ENCODE data around the gene TNFAIP8L1. TPM values are rescaled to one million over a fixed set of nuclear protein-coding genes. Genes with fewer than 3 reads are reported as not detected.

The TNFAIP8L1 gene
- total RNA-seq, 2 experiments from 2014 or later, result 19.9 to 20.4 TPM

DNA sequence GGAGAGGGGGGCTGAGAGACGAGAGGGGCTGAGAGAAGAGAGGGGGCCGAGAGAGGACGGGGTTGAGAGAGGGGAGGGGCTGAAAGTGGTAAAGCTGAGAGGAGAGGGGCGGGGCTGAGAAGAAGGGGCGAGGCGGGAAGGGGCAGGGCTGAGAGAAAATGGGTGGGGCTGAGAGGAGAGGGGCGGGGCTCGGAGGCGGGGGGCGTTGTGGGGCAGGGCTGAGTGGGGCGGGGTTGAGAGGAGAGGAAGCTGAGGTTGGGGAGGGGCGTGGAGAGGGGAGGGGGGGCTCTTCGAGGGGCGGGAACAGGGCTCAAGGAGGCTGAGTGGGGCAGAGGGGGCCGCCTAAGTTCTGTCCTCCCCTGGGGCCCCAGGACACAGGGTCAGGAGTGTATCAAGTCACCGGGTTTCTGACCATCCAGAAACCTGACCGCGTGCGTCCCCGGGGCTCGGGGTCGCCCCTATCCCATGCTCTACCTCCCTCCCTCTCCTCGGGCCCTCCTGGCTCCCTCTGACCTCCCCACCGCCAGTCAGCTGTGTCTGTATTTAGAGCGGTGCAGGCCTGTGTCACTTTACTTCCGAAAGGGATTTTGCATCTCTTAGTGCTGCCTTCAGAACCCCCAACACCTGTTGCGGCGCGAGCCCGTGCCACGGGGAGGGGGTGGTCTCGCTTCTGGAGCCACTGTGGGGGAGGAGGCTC lies 41.2 kb upstream of the TNFAIP8L1 start:
- Mint-ChIP-seq H3K27ac (no peak overlapping the region), H3K36me3 (ENCODE audit: low read depth) (no peaks in the 10 kb centered on the region), H3K4me1 (ENCODE audit: low read depth) (peaks cover 10% of the 10 kb centered on the region), H3K27me3 (ENCODE audit: low read depth) (peaks cover 30% of the 10 kb centered on the region), H3K4me3 (no peak overlapping the region), H3K9me3 (no peaks in the 10 kb centered on the region)
- peak; percentile 68 for DNase-seq
- CTCF ChIA-PET, result interaction anchor here (0.6 to 1.9 kb wide), 2 partner anchors 38 to 59 kb away, joined by 3 to 9 read pairs; no protein-coding TSS in a partner anchor
- intact Hi-C loops (cut with micrococcal nuclease), result no loop called here

DNA sequence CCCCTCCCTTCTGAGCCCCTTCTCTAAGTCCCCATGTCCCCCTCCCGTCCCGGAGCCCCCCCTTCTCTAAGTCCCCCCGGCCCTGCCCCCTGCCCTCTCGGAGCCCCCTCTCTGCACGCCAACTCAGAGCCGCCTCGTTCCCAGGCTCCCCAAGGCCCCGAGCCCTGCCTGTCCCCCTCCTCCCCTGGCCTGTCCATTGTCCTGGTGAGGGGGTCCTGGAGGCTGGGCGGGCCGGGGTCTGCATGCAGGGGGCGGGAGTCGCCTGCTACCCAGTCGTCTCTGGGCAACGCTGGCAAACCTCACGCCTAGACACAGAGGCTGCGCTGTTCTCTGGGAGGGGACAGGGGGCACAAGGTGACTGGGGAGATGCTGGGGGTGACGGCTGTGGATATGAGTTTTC lies 40.6 kb upstream of the TNFAIP8L1 start:
- intact Hi-C loops (cut with micrococcal nuclease), result no loop called here
- H3K4me1 Mint-ChIP-seq (ENCODE audit: low read depth), result peaks cover 10% of the 10 kb centered on the region
- H3K27me3 Mint-ChIP-seq (ENCODE audit: low read depth), result peaks cover 28% of the 10 kb centered on the region
- H3K27ac Mint-ChIP-seq, result no peak overlapping the region
- H3K9me3 Mint-ChIP-seq, result no peaks in the 10 kb centered on the region
- DNase-seq, result no peak
- CTCF ChIA-PET, result no interaction called here
- no peaks in the 10 kb centered on the region for H3K36me3 Mint-ChIP-seq (ENCODE audit: low read depth)
- no peak overlapping the region for H3K4me3 Mint-ChIP-seq

DNA sequence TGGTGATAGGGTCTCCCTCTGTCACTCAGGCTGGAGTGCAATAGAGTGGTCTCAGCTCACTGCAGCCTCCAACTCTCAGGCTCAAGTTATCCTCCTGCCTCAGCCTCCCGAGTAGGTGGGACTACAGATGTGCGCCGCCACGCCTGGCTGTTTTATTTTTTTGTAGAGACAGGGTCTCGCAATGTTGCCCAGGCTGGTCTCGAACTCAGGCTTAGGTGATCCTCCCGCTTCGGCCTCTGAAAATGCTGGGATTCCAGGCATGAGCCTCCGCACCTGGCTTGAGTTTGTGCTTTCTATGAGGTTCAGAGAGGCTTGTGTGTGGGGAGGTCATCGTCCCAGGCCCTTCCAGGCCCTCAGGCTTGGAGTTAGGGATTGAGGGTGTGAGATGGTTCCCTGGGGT lies 39.2 kb upstream of the TNFAIP8L1 start:
- no peak overlapping the region for H3K4me3 Mint-ChIP-seq
- no peaks in the 10 kb centered on the region for H3K36me3 Mint-ChIP-seq (ENCODE audit: low read depth)
- intact Hi-C loops (cut with micrococcal nuclease), result no loop called here
- CTCF ChIA-PET, result no interaction called here
- H3K4me1 Mint-ChIP-seq (ENCODE audit: low read depth), result peaks cover 10% of the 10 kb centered on the region
- peaks cover 26% of the 10 kb centered on the region for H3K27me3 Mint-ChIP-seq (ENCODE audit: low read depth)
- no peak for DNase-seq
- H3K9me3 Mint-ChIP-seq, result no peaks in the 10 kb centered on the region
- H3K27ac Mint-ChIP-seq, result no peak overlapping the region

DNA sequence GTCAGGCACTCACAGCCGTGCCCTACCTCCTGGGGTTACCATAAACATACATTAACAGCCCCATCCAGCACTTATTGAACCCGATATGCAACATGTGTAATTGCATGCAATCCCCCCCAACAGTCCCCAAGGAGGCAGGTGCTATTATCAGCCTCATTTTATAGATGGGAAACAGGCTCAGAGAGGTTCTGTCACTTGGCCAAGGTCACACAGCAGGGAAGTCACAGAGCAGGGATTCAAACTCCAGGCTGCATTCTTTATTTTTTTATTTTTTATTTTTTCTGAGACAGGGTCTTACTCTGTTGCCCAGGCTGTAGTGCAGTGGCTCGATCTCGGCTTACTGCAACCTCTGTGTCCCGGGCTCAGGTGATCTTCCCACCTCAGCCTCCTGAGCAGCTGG lies 38.4 kb upstream of the TNFAIP8L1 start:
- H3K4me3 Mint-ChIP-seq, result no peak overlapping the region
- peaks cover 10% of the 10 kb centered on the region for H3K4me1 Mint-ChIP-seq (ENCODE audit: low read depth)
- CTCF ChIA-PET, result no interaction called here
- H3K36me3 Mint-ChIP-seq (ENCODE audit: low read depth), result no peaks in the 10 kb centered on the region
- intact Hi-C loops (cut with micrococcal nuclease), result no loop called here
- no peak for DNase-seq
- H3K9me3 Mint-ChIP-seq, result no peaks in the 10 kb centered on the region
- H3K27ac Mint-ChIP-seq, result no peak overlapping the region
- H3K27me3 Mint-ChIP-seq (ENCODE audit: low read depth), result peaks cover 26% of the 10 kb centered on the region

DNA sequence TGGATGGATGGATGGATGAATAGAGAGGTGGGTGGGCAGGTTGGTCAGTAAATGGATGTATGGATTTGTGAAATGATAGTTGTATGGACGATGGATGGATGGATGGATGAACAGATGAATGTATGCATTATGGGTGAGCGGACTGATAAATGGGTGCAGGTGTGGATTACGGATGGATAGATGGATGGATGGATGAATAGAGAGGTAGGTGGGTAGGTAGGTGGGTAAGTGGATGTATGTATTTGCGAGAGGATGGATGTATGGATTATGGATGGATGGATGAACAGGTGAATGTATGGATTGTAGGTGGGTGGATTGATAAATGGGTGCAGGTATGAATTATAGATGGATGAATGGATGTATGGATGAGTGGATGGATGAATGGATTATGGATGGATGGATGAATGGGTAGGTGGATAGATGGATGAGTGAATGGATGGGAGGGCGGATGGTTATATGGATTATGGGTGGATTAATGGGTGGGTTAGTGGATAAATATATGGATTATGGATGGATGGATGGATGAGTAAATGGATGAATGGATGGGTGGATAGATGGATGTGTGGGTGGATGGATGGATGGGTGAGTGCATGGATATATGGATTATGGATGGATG lies 37.0 kb upstream of the TNFAIP8L1 start:
- DNase-seq, result no peak
- Mint-ChIP-seq H3K27ac (no peak overlapping the region), H3K36me3 (ENCODE audit: low read depth) (no peaks in the 10 kb centered on the region), H3K27me3 (ENCODE audit: low read depth) (peaks cover 28% of the 10 kb centered on the region), H3K4me3 (no peak overlapping the region), H3K9me3 (no peaks in the 10 kb centered on the region), H3K4me1 (ENCODE audit: low read depth) (peaks cover 8% of the 10 kb centered on the region)
- CTCF ChIA-PET, result interaction anchor here (0.6 kb wide), 1 partner anchor 270 kb away, joined by 3 read pairs; no protein-coding TSS in a partner anchor
- intact Hi-C loops (cut with micrococcal nuclease), result no loop called here

DNA sequence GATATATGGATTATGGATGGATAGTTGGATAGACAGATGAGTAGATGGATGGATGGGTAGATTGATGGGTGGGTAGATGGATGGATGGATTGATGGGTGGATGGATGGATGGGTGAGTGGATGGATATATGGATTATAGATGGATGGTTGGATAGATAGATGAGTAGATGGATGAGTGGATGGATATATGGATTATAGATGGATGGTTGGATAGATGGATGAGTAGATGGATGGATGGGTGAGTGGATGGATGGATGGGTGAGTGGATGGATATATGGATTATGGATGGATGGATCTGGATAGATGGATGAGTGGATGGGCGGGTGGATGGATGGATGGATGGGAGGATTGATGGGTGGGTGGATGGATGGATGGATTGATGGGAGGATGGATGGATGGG lies 36.4 kb upstream of the TNFAIP8L1 start:
- Mint-ChIP-seq H3K9me3 (no peaks in the 10 kb centered on the region), H3K4me1 (ENCODE audit: low read depth) (peaks cover 5% of the 10 kb centered on the region), H3K27me3 (ENCODE audit: low read depth) (peaks cover 27% of the 10 kb centered on the region), H3K27ac (no peak overlapping the region), H3K36me3 (ENCODE audit: low read depth) (no peaks in the 10 kb centered on the region), H3K4me3 (no peak overlapping the region)
- CTCF ChIA-PET, result no interaction called here
- no peak for DNase-seq
- intact Hi-C loops (cut with micrococcal nuclease), result no loop called here

DNA sequence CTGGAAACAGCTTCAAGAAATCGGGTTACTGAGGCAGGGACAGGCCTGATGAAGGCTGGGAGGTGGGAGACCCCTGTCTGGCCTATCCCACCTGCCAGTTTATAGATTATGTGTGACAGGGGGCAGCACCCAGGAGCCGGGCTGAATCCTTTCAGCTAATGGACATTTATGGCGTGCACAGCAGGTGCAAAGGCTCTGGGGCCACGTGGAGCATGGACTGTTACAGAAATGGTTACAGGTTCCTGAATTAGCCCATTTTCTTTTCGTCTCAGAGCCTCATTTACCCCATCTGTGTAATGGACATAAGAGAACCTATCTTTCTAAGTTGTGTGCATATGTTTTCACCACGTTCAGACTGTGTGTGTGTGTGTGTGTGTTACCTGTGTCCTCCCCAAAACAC lies 34.4 kb upstream of the TNFAIP8L1 start:
- intact Hi-C loops (cut with micrococcal nuclease), result no loop called here
- peaks cover 19% of the 10 kb centered on the region for H3K27me3 Mint-ChIP-seq (ENCODE audit: low read depth)
- H3K4me3 Mint-ChIP-seq, result no peak overlapping the region
- no peaks in the 10 kb centered on the region for H3K4me1 Mint-ChIP-seq (ENCODE audit: low read depth)
- no peaks in the 10 kb centered on the region for H3K9me3 Mint-ChIP-seq
- CTCF ChIA-PET, result interaction anchor here (0.6 to 0.7 kb wide), 4 partner anchors 29 to 897 kb away, joined by 3 to 7 read pairs (median 4); no protein-coding TSS in a partner anchor
- no peaks in the 10 kb centered on the region for H3K36me3 Mint-ChIP-seq (ENCODE audit: low read depth)
- H3K27ac Mint-ChIP-seq, result no peak overlapping the region
- DNase-seq, result no peak

DNA sequence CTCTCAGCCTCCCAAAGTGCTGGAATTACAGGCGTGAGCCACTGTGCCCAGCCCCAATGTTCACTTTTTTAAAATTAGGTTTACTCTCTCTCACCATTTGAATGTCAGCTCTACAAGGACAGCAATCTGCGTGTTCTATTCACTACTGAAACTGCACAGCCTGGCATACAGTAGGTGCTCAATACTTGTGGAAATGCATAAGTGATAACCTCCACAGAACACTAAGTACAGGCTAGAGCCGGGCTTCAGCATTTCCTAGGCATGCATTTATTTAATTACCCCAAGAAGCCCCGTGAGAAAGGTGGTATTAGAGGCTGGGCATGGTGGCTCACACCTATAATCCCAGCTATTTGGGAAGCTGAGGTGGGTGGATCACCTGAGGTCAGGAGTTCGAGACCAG lies 33.1 kb upstream of the TNFAIP8L1 start:
- CTCF ChIA-PET, result no interaction called here
- intact Hi-C loops (cut with micrococcal nuclease), result no loop called here
- no peak overlapping the region for H3K27ac Mint-ChIP-seq
- no peak for DNase-seq
- H3K27me3 Mint-ChIP-seq (ENCODE audit: low read depth), result peaks cover 24% of the 10 kb centered on the region
- no peak overlapping the region for H3K4me3 Mint-ChIP-seq
- H3K36me3 Mint-ChIP-seq (ENCODE audit: low read depth), result no peaks in the 10 kb centered on the region
- no peaks in the 10 kb centered on the region for H3K9me3 Mint-ChIP-seq
- H3K4me1 Mint-ChIP-seq (ENCODE audit: low read depth), result no peaks in the 10 kb centered on the region

DNA sequence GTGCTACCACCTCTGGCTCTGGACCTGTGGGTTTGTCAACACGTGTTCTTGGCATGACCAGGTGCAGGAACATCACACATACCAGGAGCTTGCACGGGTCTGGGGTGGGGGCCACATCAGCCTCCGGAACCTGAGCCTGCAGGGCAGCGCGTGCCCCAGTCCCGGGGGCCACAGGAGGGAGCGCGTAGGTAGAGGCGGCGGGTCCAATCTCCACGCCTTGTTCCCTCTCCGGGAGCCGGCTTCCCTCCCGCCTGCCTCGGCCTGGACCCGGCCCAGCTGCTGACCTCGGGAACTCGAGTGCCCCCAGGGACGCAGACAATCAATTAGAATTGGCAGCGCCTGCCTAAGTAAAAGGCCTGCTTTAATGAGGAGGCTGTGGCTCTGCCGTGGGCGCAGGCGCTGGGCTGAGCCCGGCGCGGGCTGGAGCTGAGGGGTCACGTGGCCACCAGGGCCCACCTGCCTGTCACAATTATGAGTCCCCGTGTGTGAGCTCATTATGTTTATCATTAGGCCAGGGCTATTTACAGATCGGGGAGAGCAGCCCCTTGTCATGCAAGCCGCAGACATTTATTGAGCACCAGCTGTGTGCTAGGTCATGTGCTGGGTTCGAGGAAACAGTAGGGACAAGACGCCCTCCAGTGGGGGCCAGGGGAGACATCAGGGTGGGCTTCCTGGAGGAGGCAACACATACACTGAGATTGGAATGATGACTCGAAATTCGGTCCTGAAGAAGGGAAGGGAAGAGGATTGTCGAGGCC lies 32.2 kb upstream of the TNFAIP8L1 start:
- no peaks in the 10 kb centered on the region for H3K9me3 Mint-ChIP-seq
- intact Hi-C loops (cut with micrococcal nuclease), result no loop called here
- CTCF ChIA-PET, result interaction anchor here (1.1 kb wide), 1 partner anchor 29 kb away, joined by 4 read pairs; no protein-coding TSS in a partner anchor
- H3K4me1 Mint-ChIP-seq (ENCODE audit: low read depth), result no peaks in the 10 kb centered on the region
- peaks cover 20% of the 10 kb centered on the region for H3K27me3 Mint-ChIP-seq (ENCODE audit: low read depth)
- no peaks in the 10 kb centered on the region for H3K36me3 Mint-ChIP-seq (ENCODE audit: low read depth)
- DNase-seq, result no peak
- H3K27ac Mint-ChIP-seq, result no peak overlapping the region
- no peak overlapping the region for H3K4me3 Mint-ChIP-seq

DNA sequence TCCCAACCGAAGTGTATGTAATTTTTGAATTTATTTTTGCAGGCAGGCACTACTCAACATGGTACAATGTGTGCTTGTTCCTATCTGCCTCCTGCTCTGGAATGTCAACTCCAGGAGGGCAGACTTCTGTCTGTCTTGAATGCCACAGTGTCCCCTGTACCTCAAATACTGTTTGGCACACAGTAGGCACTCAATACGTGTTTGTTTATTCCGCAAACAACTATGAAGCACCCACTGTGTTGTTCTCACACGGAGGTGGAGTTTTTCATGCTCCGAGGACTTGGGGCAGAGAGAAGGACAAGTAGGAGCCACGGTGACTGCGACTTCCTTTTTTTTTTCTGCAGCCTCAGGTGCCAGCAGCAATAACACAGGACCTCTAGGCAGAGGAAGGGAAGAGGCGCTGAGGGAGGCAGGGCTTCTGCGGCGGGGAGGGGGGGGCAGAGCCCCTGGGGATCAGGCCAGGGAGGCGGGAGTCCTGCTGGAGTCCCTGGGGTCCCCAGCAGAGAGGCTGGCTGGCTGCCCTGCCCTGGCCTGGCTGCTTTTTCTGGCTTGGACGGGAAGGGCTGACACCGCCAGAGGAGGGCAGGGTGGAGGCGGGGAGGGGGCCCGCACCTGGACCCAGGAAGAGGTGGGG lies 29.3 kb upstream of the TNFAIP8L1 start:
- intact Hi-C loops (cut with micrococcal nuclease), result no loop called here
- no peaks in the 10 kb centered on the region for H3K36me3 Mint-ChIP-seq (ENCODE audit: low read depth)
- peaks cover 20% of the 10 kb centered on the region for H3K27me3 Mint-ChIP-seq (ENCODE audit: low read depth)
- no peaks in the 10 kb centered on the region for H3K9me3 Mint-ChIP-seq
- H3K4me3 Mint-ChIP-seq, result no peak overlapping the region
- H3K27ac Mint-ChIP-seq, result no peak overlapping the region
- CTCF ChIA-PET, result interaction anchor here (0.6 kb wide), 1 partner anchor 61 kb away, joined by 3 read pairs; no protein-coding TSS in a partner anchor
- no peak for DNase-seq
- H3K4me1 Mint-ChIP-seq (ENCODE audit: low read depth), result no peaks in the 10 kb centered on the region

DNA sequence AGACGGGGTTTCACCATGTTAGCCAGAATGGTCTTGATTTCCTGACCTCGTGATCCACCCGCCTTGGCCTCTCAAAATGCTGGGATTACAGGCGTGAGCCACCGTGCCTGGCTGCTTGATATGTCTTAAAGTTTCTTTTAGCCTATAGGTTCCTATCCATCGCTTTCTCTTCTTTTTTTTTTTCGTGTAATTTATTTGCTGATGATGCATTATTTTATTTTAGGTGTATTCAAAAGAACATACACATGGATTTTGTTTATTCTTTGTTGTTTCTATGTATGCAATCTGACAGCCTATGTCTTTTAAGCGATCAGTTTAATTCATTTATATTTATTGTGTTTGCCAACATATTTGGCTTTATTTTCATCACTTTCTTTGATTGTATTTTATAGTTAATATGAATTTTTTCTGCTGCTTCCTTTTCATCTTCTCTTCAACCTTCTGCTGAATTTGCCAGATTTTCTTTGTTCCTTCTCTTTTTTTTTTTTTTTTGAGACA lies 26.0 kb upstream of the TNFAIP8L1 start:
- H3K27me3 Mint-ChIP-seq (ENCODE audit: low read depth), result peaks cover 13% of the 10 kb centered on the region
- intact Hi-C loops (cut with micrococcal nuclease), result no loop called here
- CTCF ChIA-PET, result interaction anchor here (0.7 kb wide), 1 partner anchor 10 kb away, joined by 3 read pairs; no protein-coding TSS in a partner anchor
- no peak for DNase-seq
- no peak overlapping the region for H3K4me3 Mint-ChIP-seq
- H3K4me1 Mint-ChIP-seq (ENCODE audit: low read depth), result no peaks in the 10 kb centered on the region
- H3K27ac Mint-ChIP-seq, result no peak overlapping the region
- no peaks in the 10 kb centered on the region for H3K36me3 Mint-ChIP-seq (ENCODE audit: low read depth)
- no peaks in the 10 kb centered on the region for H3K9me3 Mint-ChIP-seq

DNA sequence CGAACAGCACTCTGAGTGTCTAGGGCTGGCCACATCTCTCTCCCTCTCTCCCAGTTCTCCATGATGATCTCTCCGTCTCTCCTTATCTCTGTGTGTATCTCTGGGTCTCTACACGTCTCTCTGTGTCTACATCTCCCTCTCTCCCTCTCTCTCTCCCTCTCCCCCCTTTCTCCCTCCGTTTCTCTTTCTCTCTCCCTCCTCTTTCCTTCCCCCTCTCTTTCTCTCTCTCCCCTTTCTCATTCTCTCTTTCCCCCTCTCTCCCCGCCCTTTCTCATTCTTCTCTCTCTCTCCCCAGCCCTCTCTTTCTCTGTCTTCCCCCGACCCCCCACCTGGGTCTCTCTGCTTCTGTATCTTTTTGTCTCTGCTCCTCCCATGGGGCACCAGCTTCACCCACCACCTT lies 21.3 kb upstream of the TNFAIP8L1 start:
- CTCF ChIA-PET, result no interaction called here
- Mint-ChIP-seq H3K4me3 (no peak overlapping the region), H3K4me1 (ENCODE audit: low read depth) (no peaks in the 10 kb centered on the region), H3K9me3 (no peaks in the 10 kb centered on the region), H3K36me3 (ENCODE audit: low read depth) (no peaks in the 10 kb centered on the region), H3K27ac (no peak overlapping the region), H3K27me3 (ENCODE audit: low read depth) (peaks cover 2% of the 10 kb centered on the region)
- DNase-seq, result no peak
- intact Hi-C loops (cut with micrococcal nuclease), result no loop called here

Data from activated naive CD4-positive, alpha-beta T cell treated with anti-CD3 and anti-CD28 coated beads for 36 hours (primary cell).